HS-27A (cell line): ENCODE measurements around the gene TMEM163.
"Not testable (repeated sequence)": the region's sequence is repeated elsewhere in the genome, so short reads cannot be mapped to it uniquely, and the experiment has no call there.

Experiments used
- DNase-seq: peaks from one replicate; pipeline ENCODE4 v3.0.0-alpha.2; 2012; ENCODE audit warnings: low read depth, missing footprints

Gene TMEM163

DNA sequence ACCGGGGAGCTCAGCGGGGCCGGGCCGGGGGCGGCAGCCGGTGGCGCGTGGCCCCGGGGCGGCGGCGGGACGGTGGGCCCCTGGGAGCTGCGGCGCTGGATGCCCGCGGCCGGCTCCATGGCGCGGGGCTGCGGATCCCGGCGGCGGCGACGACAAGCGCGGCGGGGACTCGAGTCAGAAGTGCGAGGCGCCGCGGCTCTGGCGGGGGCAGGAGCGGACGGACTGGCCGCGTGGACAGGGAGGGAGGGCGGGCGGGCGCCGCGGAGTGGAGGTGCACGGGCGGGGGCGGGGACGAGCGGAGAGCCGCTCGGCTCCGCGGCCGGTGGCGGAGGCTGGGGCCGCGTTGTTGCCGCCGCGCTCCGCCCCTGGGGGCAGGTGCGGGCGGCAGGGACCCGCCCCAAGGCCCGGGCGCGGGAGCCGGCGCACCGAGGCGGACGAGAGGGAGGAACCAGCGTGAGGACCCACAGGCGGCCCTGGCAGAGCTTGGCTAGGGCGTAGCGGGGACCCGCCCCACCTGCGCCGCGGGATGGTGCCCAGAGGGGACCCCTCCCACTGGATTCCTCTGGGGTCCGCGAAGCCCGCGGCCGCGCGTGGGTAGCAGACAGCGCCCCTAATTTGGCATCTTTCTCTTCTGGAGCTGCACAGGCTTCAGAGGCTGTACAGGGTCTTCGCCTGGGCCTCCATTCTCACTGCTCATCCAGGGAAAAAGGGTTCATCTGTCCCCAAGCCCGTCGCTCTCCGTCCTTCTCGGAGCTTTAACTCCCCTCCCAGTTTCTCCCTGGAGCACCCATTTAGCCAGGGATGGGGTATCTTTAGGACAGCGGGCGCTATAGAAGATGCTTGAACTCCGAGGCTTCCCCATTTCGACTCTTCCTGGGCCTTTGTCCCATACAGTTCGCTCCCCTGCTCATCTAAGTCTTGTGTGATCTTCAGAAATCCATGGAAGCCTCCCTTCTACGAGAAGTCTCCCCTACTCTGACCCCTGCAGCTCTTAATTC, at the start of gene TMEM163:
Gene TMEM163, minus strand, starts transcription at position 184 of the 998 bp plus-strand sequence.
- DNase-seq = no peak

DNA sequence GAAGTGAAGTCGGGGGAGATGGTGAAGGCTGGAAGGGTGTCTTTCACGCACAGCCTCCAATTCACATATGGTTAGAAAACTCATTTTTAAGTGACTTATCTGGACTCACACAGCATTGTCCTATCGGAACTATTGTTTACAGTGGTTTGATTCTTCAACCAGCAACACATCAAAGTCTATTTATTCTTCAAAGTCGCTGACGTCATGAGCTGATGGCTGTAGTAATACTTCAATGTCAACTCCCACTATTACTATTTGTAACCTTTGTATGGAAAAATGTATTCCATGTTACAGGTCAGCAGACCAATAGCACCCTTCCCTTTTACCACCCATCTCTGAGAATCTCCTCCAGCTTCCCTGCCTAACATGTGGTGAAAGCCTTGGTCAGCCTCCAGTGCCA, 47.8 kb upstream of the TMEM163 start:
- no peak for DNase-seq

DNA sequence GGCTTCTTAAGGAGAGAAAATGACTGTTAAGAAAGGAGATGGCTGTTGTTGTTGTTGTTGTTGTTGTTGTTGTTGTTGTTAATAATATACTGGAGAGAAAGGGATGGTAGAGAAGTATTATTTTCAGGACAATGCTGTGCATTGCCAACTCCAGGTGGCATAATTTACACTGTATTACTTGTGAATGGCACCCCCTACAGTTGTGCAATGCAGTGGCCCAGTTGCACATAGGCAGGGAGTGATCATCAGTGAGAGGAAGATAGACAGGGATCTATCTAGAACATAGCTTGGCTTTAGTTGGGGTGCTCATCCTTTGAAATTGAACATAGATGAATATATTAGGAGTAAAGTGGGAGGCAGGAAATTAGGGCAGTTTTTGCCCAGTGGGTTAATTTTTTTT, 47.2 kb upstream of the TMEM163 start:
- no peak for DNase-seq

DNA sequence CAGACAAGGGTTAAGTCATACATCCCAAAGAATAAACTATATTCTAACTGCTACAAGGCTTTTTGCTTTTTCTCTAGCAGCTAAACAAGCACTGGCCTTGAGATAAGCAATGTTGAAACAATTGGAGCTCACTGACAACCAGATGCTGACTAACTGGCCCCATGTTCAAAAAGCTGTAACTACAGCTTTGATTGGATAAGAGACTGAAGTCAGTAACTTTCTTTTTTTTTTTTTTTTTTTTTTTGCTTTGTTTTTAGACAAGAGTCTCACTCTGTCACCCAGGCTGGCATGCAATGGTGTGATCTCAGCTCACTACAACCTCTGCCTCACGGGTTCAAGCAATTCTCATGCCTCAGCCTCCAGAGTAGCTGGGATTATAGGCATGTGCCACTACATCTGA, 45.4 kb upstream of the TMEM163 start:
- no peak for DNase-seq

DNA sequence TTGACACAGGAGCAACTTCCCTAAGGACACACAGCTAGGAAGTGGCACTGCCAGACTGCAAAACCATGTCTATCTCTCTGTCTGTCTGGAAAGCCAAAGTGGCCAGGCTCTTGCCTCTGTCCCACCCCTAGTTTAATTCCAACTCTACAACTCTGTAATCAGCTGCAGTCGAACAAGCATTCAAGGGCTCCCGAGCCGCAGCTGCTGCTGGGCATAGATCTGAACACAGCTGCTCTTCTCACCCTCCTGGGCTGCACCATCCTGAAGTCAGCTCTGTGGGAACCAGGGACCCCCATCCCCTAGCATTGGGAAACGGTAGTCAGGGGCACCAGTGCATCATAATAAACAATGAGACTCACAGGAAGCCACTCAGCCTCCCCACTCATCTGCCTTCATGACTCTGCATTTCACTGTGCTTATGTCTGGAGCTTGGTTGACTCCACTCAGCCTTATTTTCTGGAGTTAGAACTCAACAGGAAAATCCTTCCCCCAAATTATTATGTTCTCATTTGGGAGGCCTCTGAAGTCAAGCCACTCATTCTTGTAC, 44.4 kb upstream of the TMEM163 start:
- DNase-seq = no peak

DNA sequence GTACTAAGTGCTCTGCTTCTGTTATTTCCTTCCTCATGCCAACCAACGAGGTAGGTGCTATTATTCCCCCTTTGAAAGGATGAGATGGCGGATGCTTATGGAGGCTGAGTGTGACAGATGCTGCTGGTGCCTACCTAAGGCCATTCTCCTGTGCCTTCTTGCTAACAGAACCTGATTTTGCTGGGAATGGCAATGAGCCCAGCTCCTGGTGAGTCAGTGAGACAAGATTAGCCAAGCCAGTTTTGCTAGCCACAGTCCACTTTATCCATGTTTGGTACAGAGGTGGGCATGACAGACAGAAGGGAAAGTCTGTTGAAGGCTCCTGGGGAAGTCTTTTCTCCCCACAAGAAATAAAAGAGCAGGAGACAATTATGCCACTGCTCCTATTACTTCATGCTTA, 43.7 kb upstream of the TMEM163 start:
- DNase-seq = no peak

DNA sequence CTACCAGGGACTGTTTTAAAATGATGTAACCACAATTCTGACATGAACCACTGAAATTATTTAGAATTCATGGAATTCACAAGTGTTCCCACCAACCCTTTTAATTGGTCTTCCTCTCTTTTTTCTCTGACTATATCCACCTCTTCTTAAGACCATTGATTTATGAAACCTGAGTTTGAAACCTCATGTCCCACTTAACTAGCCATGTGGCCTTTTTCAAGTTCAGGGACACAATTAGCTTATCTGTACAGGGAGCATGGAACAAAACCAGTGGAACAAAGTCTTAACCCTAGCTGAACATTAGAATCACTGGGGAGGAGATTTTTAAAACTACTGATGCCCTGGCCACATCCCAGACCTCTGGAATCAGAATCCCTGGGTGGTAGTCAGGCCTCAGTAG, 41.6 kb upstream of the TMEM163 start:
- DNase-seq = no peak

DNA sequence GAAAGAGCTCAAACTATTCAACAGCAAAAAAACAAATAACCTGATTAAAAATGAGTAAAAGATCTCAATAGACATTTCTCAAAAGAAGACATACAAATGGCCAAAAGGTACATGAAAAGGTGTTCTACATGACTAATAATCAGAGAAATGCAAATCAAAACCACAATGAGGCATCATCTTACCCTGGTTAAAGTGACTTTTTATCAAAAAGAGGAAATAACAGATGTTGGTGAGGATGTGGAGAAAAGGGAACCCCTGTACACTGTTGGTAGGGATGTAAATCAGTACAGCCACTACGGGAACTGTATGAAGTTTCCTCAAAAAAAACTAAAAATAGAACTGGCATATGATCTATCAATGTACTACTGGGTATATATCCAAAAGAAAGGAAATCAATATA, 39.8 kb upstream of the TMEM163 start:
- no peak for DNase-seq

DNA sequence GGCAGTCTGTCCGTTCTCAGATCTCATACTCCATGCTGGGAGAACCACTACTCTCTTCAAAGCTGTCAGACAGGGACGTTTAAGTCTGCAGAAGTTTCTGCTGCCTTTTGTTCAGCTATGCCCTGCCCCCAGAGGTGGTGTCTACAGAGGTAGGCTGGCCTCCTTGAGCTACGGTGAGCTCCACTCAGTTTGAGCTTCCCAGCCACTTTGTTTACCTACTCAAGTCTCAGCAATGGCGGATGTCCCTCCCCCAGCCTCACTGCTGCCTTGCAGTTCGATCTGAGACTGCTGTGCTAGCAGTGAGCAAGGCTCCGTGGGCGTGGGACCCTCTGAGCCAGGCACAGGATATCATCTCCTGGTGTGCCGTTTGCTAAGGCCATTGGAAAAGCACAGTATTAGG, 33.2 kb upstream of the TMEM163 start:
- DNase-seq = not testable (repeated sequence)

DNA sequence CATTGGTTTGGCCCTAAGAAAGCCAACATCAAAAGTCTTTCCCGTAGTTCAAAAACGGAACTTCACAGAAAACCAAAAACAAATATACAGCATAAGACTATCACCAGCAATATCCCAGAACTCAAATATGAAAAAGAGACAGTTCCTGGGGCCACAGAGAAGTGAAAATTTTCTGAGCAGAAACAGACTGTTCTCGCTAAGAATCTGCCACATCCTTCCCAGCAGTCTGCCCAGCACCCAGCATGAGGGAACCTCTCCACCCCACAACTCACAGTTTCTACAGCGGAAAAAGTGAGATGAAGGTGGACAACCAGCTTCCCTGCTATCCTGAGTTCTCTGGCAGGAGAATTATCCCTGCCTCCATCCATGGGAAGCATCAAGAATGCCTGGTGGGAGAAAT, 26.7 kb upstream of the TMEM163 start:
- DNase-seq = no peak

DNA sequence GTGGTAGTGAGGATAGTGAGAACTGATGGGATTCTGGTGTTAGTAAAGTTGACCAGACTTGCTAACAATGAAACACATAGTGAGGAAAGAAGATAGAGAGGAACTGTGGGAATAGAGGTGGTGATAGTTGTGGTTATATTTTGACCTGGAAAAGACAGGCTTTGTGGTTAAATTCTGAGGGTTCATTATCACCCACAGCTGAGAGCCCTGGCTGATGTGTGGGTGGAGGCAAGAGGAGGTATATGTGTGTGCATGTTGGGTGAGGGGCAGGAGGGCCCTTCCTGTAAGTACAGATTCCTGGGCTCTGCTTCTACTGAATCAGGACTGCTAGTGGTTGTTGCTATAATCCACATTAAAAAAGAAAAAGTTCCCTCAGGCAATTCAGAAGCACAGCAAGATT, 26.2 kb upstream of the TMEM163 start:
- no peak for DNase-seq

DNA sequence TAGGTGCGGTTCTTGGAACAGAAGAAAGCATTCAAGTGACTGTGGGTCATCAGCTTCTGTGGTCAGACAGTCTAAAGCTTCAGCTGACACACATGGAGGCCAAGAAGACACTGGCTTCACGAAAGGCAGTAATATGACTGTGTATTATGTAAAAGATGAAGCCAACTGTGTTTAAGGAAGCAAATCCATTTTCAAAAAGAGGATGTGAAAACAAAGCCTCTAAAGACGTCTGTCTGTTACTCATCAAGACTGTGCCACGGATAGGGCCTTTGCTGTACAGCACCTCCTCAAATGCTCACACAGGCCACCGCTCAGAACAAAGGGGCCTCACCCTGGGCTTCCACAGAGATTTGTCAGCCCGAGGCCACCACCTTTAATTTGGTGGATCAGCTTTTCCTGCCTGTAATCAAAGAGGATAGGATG, 21.1 kb upstream of the TMEM163 start:
- DNase-seq = no peak

DNA sequence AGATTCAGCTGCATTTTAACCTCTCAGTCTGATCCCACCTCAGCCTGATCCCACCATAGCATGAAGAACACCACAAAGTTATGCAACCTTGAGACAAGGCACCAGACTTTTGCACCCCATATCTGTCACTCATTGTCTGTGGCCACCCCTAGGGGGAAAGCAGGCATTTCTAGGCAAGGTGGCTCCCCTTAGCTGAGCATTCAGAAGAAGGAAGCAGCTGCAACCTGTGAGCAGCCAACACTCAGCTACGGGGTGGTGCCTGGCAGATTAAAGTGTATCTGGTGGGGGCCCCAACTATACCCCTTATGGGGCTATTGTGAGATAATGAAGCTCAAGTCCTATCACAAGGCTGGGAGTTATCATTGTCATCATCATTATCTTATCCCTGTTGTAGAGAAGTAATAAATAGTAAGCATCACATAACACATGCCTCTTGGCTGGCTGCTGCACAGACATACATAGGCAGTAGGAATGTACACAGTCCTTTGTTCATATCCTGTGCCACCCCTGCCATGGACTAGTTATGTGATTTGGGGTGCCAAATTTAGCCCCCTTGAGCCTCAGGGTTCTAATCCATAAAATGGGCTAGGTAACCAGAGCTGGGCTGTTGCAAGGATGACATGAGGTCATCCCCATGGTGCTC, 20.6 kb upstream of the TMEM163 start:
- DNase-seq = no peak

DNA sequence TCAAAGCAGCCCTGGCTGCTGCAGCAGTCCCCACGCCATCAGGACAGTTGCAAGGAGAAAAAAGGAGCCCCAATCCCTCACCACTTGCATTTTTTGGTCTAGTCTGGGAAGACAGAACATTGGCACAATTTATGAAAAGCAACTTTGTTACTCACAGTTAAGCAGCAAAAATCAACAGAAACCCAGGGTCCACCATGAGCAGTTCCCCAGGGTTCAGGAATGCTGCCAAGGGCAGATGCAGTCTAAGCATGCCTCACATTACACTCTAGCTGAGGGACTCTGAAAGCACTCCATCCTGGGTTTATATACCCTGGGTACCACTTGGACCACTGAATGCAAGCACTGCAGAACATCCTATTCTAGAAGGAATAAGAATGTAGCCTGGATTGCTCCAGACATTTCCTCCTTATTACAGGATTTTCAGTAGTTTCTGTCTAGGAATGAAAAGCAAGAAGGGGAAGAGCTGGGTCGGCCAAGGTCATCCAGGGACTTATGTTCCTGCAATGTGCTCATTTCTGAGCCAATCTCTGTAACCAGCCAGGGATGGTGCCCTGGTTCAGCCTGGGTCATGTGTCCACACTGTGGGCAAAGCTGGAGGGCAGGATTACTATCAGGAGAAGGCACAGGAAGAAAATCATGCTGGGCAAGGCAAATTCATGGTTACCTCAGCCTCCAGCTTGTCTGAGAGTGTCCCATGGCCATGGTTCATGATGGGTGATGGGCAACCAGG, 19.5 kb upstream of the TMEM163 start:
- no peak for DNase-seq

DNA sequence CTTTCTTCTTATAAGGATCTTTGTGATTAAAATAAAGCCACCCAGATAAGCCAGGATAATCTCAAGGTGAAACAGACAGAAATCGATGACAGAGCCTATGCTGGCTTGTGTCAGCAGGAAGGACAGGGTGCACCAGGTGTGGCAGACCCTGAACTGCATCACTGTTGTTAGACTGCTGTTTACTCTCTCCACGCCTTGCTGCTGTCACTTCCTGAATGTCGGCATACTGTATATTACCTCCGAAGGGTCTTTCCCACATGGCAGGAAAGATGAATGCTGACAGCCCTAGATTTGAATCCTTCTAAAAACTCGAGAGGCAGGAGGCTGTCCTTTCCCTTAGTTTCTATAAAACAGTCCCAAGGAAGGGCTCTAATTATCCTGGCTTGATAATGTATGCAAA, 18.9 kb upstream of the TMEM163 start:
- no peak for DNase-seq

DNA sequence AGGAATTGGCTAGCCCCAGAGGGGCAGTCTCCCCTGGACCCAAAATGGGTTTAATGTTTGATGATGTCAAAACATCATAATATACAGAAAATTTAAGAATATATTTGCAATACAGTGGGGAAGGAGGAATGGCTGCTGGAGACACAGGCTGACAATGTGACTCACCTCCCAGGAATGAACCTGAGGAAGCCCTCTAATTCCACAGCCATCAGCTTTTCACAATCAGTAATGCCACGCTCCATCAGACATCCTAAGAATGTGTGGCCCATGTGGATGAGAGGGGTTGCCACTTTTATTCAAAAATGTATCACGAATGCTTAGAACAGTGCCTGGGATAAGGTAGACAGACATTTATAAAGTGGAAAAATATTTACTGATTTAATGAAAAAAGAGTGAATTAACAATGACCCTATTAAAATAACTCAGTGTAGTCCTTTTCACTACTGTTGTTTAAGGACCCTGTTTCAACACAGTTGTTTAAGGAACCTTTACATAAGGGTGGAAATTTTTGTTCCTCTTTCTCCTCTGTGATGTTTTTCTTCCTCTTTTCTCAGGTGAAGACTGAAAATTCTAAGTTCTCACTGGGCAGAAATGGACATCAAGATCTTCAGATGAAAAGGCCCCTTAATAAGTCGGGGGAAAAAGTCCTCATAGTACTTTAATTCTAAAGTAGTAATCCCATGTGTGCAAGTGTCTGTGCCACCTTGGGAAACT, 17.5 kb upstream of the TMEM163 start:
- DNase-seq = peak; percentile 91

DNA sequence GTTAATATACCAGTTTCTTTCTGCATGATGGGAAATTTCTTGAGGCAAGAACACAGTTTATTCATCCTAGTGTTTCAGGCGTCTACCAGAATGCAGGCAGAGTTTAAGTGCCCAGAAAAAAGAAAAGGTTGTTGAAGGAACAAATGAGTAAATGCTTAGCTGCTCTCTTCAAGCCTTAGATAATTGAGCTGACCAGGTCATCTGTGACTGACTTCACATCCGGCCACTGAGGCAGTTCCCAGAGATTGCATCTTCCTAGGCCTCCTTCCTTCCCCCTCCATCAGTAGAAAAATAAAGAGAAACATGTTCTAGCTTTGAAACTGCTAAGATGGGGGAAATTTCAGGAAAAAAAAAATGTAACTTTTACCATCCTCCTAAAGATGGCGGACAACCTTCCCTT, 9.4 kb upstream of the TMEM163 start:
- no peak for DNase-seq

DNA sequence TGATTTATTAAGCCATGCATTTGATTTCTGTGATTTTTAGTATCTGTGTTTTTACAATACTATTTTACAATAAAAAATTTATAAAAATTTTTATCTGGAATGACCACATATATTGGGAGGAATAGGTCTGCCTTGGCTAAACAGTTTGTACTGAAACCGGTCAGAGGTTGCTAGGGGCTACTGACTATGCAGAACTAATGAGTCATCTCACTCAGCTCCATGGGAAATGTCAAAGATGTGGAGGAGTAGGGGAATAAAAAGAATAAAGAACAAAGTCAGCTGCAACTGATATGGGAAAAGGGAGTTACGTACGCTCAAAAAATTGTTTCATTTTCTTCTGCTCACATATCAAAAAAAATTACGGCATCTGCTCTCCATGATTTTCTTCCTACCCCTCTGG, 8.6 kb upstream of the TMEM163 start:
- DNase-seq = no peak

DNA sequence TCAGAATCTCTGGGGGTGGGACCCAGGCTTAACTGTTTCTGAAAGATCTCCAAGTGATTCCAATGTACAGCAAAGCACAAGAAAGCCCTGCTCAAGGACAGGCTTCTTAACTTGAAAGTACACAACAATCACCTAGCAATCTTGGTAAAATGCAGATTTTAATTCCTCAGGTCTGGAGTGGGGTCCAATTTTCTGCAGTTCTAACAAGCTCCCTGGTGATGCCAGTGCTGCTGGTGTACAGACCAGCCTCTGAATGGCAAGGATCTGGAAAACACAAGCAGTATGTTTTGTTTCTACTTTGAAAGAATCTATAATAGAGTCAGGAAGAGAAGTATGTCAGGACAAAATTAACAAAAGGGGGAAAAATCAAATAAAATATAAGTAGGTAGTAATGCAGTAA, 7.8 kb upstream of the TMEM163 start:
- DNase-seq = no peak

DNA sequence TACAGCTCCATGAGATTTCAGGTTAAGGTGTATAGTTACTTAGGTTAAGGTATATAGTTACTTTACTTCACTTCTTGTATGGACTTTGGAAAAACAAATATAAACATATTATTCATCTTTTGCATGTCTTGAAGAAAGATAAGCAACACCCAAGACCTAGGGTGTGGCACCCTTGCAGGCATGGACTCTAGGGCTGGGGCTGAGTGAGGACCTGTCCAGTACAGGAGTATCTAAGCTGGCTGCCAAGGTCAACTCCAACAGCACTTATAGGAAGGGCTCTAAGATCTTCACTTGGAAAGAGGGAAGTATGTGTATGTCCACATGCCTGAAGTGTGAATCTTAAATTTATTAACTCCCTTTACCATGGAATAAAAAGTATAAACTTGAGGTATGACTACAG, 7.1 kb upstream of the TMEM163 start:
- DNase-seq = no peak

DNA sequence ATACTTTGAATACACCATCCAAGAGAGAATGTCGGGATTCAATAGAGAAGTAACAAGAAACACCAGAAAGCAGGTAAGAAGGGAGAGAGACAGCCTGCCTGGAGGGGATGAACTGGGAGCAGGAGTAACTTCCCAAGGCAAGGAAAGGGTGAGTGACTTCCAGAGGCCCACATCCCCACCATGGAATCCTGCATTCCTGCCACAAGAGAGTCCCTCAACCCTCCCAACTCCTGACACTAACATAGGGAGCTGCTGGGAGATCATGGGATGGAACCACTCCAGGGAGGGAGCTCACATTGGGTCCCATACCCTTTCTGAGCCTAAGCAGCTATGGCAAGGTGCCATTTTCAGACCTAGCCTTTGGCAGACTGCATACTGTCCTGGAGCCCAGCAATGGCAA, 5.5 kb upstream of the TMEM163 start:
- no peak for DNase-seq

DNA sequence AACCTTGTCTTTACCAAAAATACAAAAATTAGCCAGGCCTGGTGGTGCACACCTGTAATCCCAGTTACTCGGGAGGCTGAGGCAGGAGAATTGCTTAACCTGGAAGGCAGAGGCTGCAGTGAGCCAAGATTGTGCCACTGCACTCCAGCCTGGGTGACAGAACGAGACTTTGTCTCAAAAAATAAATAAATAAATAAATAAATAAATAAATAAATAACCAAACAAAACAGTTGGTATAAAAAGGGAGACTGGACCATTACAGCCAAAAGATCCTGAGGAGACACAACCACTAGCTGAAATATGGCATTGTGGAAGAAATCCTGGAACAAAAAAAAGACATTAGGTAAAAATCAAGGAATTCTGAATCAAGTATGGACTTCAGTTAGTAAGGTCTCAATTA, 4.9 kb upstream of the TMEM163 start:
- DNase-seq = not testable (repeated sequence)
